AG04449 (cell line): ENCODE results near the gene TP53I13.
A peak's percentile ranks its signal among the peaks of the same experiment; 100 is the strongest.

Experiments
- CTCF ChIA-PET: fragments of 350-600 bp; formaldehyde crosslinking; extraction: SDS; loops from one replicate; lab custom pipeline; 2021; ENCODE audit warnings: antibody characterized with exemption; lab: Yijun Ruan, JAX
- POLR2A ChIA-PET: fragments of 400-600, 350-600 bp; formaldehyde crosslinking; extraction: SDS; loops from one replicate; lab custom pipeline; 2020; ENCODE audit warnings: antibody characterized with exemption, inconsistent platforms; lab: Yijun Ruan, JAX
- DNase-seq: peaks from one replicate; pipeline ENCODE4 v3.0.0-alpha.2; 2010; ENCODE audit warnings: low read depth, low spot score
- H3K4me3 ChIP-seq: 2 replicates; pipeline ENCODE4 v1.5.1; 2011; ENCODE audit warnings: low read depth, mild to moderate bottlenecking, control low read depth, low read length
- CTCF ChIP-seq: IDR thresholded peaks from one replicate; pipeline ENCODE4 v1.5.1; 2011; ENCODE audit warnings: mild to moderate bottlenecking, moderate library complexity, low read length, control low read depth, inconsistent platforms; ENCODE audit not compliant: insufficient read depth; ENCODE audit errors: missing control alignments

Gene TP53I13

GRCh38 chr17:29591146-29591736 lies 22.7 kb downstream of the TP53I13 start:
- no peak for TF ChIP-seq CTCF
- peak overlapping the region; percentile 59 for H3K4me3 ChIP-seq
- no peak for DNase-seq
- CTCF ChIA-PET = interaction anchor here (0.7 to 5.0 kb wide), 18 partner anchors 9 to 501 kb away, joined by 3 to 103 read pairs (median 10); partner anchors contain the start of gene ABHD15
- POLR2A ChIA-PET = interaction anchor here (0.5 to 1.0 kb wide), 2 partner anchors 22 to 297 kb away, joined by 3 read pairs; no protein-coding TSS in a partner anchor

- ChIA-PET CTCF (interaction anchor here (0.6 to 5.0 kb wide), 22 partner anchors 9 to 501 kb away, joined by 3 to 103 read pairs (median 6); partner anchors contain the start of genes ABHD15 and SSH2), POLR2A (interaction anchor here (0.5 to 1.0 kb wide), 2 partner anchors 22 to 297 kb away, joined by 3 read pairs; no protein-coding TSS in a partner anchor)
- H3K4me3 ChIP-seq = peak overlapping the region; percentile 59
- TF ChIP-seq CTCF = peak; percentile 99
- DNase-seq = no peak
These were observed 23.5 kb downstream of the TP53I13 start for GRCh38 chr17:29591737-29592608.

GRCh38 chr17:29592850-29593551 lies 24.5 kb downstream of the TP53I13 start, which contains the start of gene ANKRD13B:
TSS of gene ANKRD13B (plus strand) at chr17:29593132. CDS start at chr17:29593622, 490 bp downstream.
- peak within 1 kb of the TSS; percentile 63 for H3K4me3 ChIP-seq
- no peak for DNase-seq
- CTCF ChIA-PET = interaction anchor here (0.9 to 5.0 kb wide), 22 partner anchors 8 to 500 kb away, joined by 3 to 103 read pairs (median 7); partner anchors contain the start of gene ABHD15
- POLR2A ChIA-PET = no interaction called here
- no peak for TF ChIP-seq CTCF

GRCh38 chr17:29593591-29594518 lies 25.4 kb downstream of the TP53I13 start:
- peak overlapping the region; percentile 63 for H3K4me3 ChIP-seq
- ChIA-PET POLR2A (no interaction called here), CTCF (interaction anchor here (1.0 to 5.0 kb wide), 9 partner anchors 11 to 499 kb away, joined by 4 to 103 read pairs (median 16); no protein-coding TSS in a partner anchor)
- DNase-seq = no peak
- peak; percentile 32 for TF ChIP-seq CTCF

GRCh38 chr17:29594519-29595090 lies 26.1 kb downstream of the TP53I13 start:
- CTCF ChIA-PET = interaction anchor here (1.0 to 5.0 kb wide), 7 partner anchors 10 to 498 kb away, joined by 4 to 103 read pairs (median 7); no protein-coding TSS in a partner anchor
- no peak for DNase-seq
- POLR2A ChIA-PET = no interaction called here
- no peak for TF ChIP-seq CTCF
- peak overlapping the region; percentile 63 for H3K4me3 ChIP-seq
